SK-N-SH (cell line): ENCODE results near the gene ENPP7.

Experiments used
- ELF1 ChIP-seq: IDR thresholded peaks from 2 replicates; pipeline ENCODE4 v1.4.0; 2012
- EP300 ChIP-seq, 2 experiments: IDR thresholded peaks; 2 replicates each; pipeline versions ENCODE4 v1.4.0 to v1.6.1; 2012; ENCODE audit warnings: borderline replicate concordance in 1 of 2, low read depth in 1 of 2, low read length in 1 of 2
- NRF1 ChIP-seq: IDR thresholded peaks from 2 replicates; pipeline ENCODE4 v1.6.1; 2012; ENCODE audit warnings: low read depth, mild to moderate bottlenecking, low read length
- SIN3A ChIP-seq: IDR thresholded peaks from 2 replicates; pipeline ENCODE4 v1.6.1; 2012; ENCODE audit warnings: low read depth, mild to moderate bottlenecking, low read length, moderate library complexity, borderline replicate concordance
- SMC3 ChIP-seq: IDR thresholded peaks from 2 replicates; pipeline ENCODE4 v1.6.1; 2012; ENCODE audit warnings: low read depth, low read length, improper control_type of control experiment
- TAF1 ChIP-seq: IDR thresholded peaks from 2 replicates; pipeline ENCODE4 v1.6.1; 2012; ENCODE audit warnings: low read depth, mild to moderate bottlenecking, low read length, moderate library complexity, borderline replicate concordance
- TF ChIP-seq, protein P1 (sequence below): fragments of 200-600 bp; sonication (generic); IDR thresholded peaks from 2 replicates; pipeline ENCODE4 v1.6.1; 2017; ENCODE audit warnings: antibody characterized with exemption, mild to moderate bottlenecking, moderate library complexity
- TF ChIP-seq, protein P2 (sequence below): fragments of 150-350 bp; IDR thresholded peaks from 2 replicates; pipeline ENCODE4 v1.6.1; 2017; ENCODE audit warnings: antibody characterized with exemption, low read length, low read depth, borderline replicate concordance
- TF ChIP-seq, protein P3 (sequence below): IDR thresholded peaks from 2 replicates; pipeline ENCODE4 v1.4.0; 2012; ENCODE audit warnings: low read depth, borderline replicate concordance

DNA sequence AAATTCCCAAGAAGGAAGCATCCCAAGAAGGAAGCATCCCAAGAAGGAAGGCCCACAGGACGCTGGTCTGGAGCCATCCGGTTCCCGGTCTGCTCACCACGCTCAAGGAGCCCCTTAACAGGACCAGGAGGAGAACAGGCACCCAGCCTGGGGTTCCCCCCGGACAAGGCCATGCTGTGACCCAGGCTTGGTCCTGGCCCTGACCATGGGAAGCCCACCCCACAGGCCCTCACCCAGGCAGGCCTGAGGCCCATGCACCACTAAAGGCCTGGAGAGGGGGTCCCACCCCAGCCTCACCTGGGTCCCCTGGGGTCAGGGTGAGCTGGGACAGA is 340 bp upstream of the ENPP7 start:
- TF ChIP-seq, protein P1, sequence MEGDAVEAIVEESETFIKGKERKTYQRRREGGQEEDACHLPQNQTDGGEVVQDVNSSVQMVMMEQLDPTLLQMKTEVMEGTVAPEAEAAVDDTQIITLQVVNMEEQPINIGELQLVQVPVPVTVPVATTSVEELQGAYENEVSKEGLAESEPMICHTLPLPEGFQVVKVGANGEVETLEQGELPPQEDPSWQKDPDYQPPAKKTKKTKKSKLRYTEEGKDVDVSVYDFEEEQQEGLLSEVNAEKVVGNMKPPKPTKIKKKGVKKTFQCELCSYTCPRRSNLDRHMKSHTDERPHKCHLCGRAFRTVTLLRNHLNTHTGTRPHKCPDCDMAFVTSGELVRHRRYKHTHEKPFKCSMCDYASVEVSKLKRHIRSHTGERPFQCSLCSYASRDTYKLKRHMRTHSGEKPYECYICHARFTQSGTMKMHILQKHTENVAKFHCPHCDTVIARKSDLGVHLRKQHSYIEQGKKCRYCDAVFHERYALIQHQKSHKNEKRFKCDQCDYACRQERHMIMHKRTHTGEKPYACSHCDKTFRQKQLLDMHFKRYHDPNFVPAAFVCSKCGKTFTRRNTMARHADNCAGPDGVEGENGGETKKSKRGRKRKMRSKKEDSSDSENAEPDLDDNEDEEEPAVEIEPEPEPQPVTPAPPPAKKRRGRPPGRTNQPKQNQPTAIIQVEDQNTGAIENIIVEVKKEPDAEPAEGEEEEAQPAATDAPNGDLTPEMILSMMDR = no peak
- no peak for TF ChIP-seq EP300 (IDR thresholded peaks at IDR 0.05; ENCODE audit: borderline replicate concordance in 1 of 2, low read depth in 1 of 2, low read length in 1 of 2)
- no peak for TF ChIP-seq NRF1
- TF ChIP-seq SIN3A = no peak
- TF ChIP-seq, protein P2, sequence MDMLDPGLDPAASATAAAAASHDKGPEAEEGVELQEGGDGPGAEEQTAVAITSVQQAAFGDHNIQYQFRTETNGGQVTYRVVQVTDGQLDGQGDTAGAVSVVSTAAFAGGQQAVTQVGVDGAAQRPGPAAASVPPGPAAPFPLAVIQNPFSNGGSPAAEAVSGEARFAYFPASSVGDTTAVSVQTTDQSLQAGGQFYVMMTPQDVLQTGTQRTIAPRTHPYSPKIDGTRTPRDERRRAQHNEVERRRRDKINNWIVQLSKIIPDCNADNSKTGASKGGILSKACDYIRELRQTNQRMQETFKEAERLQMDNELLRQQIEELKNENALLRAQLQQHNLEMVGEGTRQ = no peak
- TF ChIP-seq TAF1 = no peak
- TF ChIP-seq, protein P3, sequence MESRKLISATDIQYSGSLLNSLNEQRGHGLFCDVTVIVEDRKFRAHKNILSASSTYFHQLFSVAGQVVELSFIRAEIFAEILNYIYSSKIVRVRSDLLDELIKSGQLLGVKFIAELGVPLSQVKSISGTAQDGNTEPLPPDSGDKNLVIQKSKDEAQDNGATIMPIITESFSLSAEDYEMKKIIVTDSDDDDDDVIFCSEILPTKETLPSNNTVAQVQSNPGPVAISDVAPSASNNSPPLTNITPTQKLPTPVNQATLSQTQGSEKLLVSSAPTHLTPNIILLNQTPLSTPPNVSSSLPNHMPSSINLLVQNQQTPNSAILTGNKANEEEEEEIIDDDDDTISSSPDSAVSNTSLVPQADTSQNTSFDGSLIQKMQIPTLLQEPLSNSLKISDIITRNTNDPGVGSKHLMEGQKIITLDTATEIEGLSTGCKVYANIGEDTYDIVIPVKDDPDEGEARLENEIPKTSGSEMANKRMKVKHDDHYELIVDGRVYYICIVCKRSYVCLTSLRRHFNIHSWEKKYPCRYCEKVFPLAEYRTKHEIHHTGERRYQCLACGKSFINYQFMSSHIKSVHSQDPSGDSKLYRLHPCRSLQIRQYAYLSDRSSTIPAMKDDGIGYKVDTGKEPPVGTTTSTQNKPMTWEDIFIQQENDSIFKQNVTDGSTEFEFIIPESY = no peak
- TF ChIP-seq ELF1 = no peak
- TF ChIP-seq SMC3 = no peak
